ENCODE results near the gene ABCA8. TPM values are rescaled to one million over a fixed set of nuclear protein-coding genes. Genes with fewer than 3 reads are reported as not detected.

Gene ABCA8
- total RNA-seq, 1 experiment from 2014 or later: 0.15 TPM

- CTCF ChIA-PET: interaction anchor here (2.1 kb wide), 1 partner anchor 139 kb away, joined by 9 read pairs; no protein-coding TSS in a partner anchor
- DNase-seq (ENCODE audit: low spot score) (no peak), ATAC-seq (peak; percentile 57)
- no peak for TF ChIP-seq HMGA2 (CRISPR knock-in tag; IDR thresholded peaks at IDR 0.05)
- TF ChIP-seq NFYB (CRISPR knock-in tag; conservative IDR thresholded peaks at IDR 0.05; ENCODE audit: low read depth): no peak
- TF ChIP-seq E2F5 (CRISPR knock-in tag; IDR thresholded peaks at IDR 0.05): no peak
- no peak for TF ChIP-seq ATF1 (CRISPR knock-in tag; IDR thresholded peaks at IDR 0.05)
- TF ChIP-seq TCF7 (CRISPR knock-in tag; IDR thresholded peaks at IDR 0.05; ENCODE audit: low read depth): no peak
- TF ChIP-seq ELF4 (CRISPR knock-in tag; IDR thresholded peaks at IDR 0.05; ENCODE audit: low read depth): no peak
- no peak for TF ChIP-seq ESRRA (CRISPR knock-in tag; IDR thresholded peaks at IDR 0.05; ENCODE audit: borderline replicate concordance)
- no peak for TF ChIP-seq SMAD4 (CRISPR knock-in tag; IDR thresholded peaks at IDR 0.05)
- no peak for TF ChIP-seq FOXJ3 (CRISPR knock-in tag; IDR thresholded peaks at IDR 0.05; ENCODE audit: borderline replicate concordance)
- no peak for TF ChIP-seq AR (CRISPR knock-in tag; IDR thresholded peaks at IDR 0.05)
- no peak for TF ChIP-seq STAT6 (CRISPR knock-in tag; conservative IDR thresholded peaks at IDR 0.05; ENCODE audit: low read depth)
- no peak for TF ChIP-seq JAZF1 (CRISPR knock-in tag; IDR thresholded peaks at IDR 0.05)
- no peak for TF ChIP-seq GABPB1 (CRISPR knock-in tag; IDR thresholded peaks at IDR 0.05)
- TF ChIP-seq NR2C2 (CRISPR knock-in tag; IDR thresholded peaks at IDR 0.05): no peak
- TF ChIP-seq ARID4B (CRISPR knock-in tag; IDR thresholded peaks at IDR 0.05; ENCODE audit: borderline replicate concordance): no peak
- no peak for TF ChIP-seq EMX1 (CRISPR knock-in tag; IDR thresholded peaks at IDR 0.05)
- Mint-ChIP-seq H3K4me1 (0 out of 2 replicates have a peak, but pooled peaks cover 2% of the 10 kb centered on the region), H3K4me3 (no peak overlapping the region), H3K36me3 (no peaks in the 10 kb centered on the region), H3K27me3 (ENCODE audit: low read depth) (no peaks in the 10 kb centered on the region; the same call in 1 of the 2 replicates), H3K9me3 (peaks cover 8% of the 10 kb centered on the region), H3K27ac (no peak overlapping the region)
- POLR2A ChIA-PET: no interaction called here
These were observed 44.9 kb downstream of the ABCA8 start for GRCh38 chr17:68910251-68910705.
